Measurements from ENCODE around the gene SIL1. TPM values are rescaled to one million over a fixed set of nuclear protein-coding genes. Genes with fewer than 3 reads are reported as not detected.

The SIL1 gene
- total and polyA plus RNA-seq, 9 of the 15 experiments (the other 6 are each of a cell fraction or from before 2014, with no cell fraction given), result 1.3 to 30.5 (median 18.1) TPM

DNA sequence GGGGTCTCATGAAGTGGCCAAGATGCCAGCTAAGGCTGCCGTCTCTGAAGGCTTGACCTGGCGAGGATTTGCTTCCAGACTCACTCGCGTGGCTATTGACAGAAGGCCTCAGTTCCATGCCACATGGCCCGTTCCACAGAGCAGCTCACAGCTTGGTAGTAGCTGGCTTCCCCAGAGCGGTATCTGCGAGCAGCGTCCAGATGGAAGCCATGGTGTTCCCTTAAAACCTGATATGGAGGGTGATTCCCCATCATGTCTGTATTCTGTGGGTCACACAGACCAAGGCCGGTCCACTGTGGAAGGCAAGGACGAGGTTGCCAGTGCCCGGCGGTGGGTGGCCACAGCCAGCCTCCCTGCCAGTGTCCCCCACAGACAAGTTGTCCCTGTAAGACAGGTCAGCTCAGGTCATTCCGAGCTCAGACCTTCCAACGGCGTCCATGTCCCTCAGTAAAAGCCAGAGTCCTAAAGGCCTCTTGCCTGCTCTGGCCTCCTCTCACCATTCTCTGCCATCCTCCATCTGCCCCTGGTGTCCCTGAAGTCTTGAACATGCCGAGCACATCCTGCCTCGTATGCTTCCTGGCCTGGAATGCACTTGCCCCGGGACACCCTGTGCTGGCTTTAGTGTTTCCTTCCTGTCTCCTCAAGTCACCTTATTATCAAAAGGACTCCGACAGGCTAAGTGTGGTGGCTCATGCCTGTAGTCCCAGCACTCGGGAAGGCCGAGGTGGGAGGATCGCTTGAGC is 261.8 kb downstream of the SIL1 start (continued):
- TF ChIP-seq POLR2G (IDR thresholded peaks at IDR 0.05; ENCODE audit: low read depth, low read length) (peak; percentile 52; the same call in 1 of the 2 replicates), MAFG (tag; conservative IDR thresholded peaks at IDR 0.05) (no peak), SIX5 (IDR thresholded peaks at IDR 0.05; ENCODE audit: borderline replicate concordance in 1 of 2, insufficient read depth in 1 of 2, low read depth in 1 of 2, low read length in 2 of 2) (no peak), YBX1 (IDR thresholded peaks at IDR 0.05) (no peak), POLR3G (IDR thresholded peaks at IDR 0.05; ENCODE audit: extremely low read depth, insufficient read length, insufficient replicate concordance) (no peak), CEBPG (CRISPR knock-in tag; IDR thresholded peaks at IDR 0.05) (no peak), CEBPG (tag; conservative IDR thresholded peaks at IDR 0.05 in 1 of 2, IDR thresholded peaks at IDR 0.05 in 1 of 2) (no peak), ZNF717 (CRISPR knock-in tag; IDR thresholded peaks at IDR 0.05) (no peak), POLR2AphosphoS2 (IDR thresholded peaks at IDR 0.05; ENCODE audit: low read length) (0 out of 2 replicates have a peak, but pooled peaks have one; percentile 36)
- TF ChIP-seq, protein P1, sequence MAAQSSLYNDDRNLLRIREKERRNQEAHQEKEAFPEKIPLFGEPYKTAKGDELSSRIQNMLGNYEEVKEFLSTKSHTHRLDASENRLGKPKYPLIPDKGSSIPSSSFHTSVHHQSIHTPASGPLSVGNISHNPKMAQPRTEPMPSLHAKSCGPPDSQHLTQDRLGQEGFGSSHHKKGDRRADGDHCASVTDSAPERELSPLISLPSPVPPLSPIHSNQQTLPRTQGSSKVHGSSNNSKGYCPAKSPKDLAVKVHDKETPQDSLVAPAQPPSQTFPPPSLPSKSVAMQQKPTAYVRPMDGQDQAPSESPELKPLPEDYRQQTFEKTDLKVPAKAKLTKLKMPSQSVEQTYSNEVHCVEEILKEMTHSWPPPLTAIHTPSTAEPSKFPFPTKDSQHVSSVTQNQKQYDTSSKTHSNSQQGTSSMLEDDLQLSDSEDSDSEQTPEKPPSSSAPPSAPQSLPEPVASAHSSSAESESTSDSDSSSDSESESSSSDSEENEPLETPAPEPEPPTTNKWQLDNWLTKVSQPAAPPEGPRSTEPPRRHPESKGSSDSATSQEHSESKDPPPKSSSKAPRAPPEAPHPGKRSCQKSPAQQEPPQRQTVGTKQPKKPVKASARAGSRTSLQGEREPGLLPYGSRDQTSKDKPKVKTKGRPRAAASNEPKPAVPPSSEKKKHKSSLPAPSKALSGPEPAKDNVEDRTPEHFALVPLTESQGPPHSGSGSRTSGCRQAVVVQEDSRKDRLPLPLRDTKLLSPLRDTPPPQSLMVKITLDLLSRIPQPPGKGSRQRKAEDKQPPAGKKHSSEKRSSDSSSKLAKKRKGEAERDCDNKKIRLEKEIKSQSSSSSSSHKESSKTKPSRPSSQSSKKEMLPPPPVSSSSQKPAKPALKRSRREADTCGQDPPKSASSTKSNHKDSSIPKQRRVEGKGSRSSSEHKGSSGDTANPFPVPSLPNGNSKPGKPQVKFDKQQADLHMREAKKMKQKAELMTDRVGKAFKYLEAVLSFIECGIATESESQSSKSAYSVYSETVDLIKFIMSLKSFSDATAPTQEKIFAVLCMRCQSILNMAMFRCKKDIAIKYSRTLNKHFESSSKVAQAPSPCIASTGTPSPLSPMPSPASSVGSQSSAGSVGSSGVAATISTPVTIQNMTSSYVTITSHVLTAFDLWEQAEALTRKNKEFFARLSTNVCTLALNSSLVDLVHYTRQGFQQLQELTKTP (IDR thresholded peaks at IDR 0.05; ENCODE audit: low read depth in 1 of 2, partially characterized antibody in 2 of 2), result no peak
- TF ChIP-seq, protein P2, sequence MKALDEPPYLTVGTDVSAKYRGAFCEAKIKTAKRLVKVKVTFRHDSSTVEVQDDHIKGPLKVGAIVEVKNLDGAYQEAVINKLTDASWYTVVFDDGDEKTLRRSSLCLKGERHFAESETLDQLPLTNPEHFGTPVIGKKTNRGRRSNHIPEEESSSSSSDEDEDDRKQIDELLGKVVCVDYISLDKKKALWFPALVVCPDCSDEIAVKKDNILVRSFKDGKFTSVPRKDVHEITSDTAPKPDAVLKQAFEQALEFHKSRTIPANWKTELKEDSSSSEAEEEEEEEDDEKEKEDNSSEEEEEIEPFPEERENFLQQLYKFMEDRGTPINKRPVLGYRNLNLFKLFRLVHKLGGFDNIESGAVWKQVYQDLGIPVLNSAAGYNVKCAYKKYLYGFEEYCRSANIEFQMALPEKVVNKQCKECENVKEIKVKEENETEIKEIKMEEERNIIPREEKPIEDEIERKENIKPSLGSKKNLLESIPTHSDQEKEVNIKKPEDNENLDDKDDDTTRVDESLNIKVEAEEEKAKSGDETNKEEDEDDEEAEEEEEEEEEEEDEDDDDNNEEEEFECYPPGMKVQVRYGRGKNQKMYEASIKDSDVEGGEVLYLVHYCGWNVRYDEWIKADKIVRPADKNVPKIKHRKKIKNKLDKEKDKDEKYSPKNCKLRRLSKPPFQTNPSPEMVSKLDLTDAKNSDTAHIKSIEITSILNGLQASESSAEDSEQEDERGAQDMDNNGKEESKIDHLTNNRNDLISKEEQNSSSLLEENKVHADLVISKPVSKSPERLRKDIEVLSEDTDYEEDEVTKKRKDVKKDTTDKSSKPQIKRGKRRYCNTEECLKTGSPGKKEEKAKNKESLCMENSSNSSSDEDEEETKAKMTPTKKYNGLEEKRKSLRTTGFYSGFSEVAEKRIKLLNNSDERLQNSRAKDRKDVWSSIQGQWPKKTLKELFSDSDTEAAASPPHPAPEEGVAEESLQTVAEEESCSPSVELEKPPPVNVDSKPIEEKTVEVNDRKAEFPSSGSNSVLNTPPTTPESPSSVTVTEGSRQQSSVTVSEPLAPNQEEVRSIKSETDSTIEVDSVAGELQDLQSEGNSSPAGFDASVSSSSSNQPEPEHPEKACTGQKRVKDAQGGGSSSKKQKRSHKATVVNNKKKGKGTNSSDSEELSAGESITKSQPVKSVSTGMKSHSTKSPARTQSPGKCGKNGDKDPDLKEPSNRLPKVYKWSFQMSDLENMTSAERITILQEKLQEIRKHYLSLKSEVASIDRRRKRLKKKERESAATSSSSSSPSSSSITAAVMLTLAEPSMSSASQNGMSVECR (CRISPR knock-in tag; IDR thresholded peaks at IDR 0.05), result no peak
- TF ChIP-seq, protein P3, sequence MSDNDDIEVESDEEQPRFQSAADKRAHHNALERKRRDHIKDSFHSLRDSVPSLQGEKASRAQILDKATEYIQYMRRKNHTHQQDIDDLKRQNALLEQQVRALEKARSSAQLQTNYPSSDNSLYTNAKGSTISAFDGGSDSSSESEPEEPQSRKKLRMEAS (CRISPR knock-in tag; IDR thresholded peaks at IDR 0.05), result no peak
- TF ChIP-seq, protein P4, sequence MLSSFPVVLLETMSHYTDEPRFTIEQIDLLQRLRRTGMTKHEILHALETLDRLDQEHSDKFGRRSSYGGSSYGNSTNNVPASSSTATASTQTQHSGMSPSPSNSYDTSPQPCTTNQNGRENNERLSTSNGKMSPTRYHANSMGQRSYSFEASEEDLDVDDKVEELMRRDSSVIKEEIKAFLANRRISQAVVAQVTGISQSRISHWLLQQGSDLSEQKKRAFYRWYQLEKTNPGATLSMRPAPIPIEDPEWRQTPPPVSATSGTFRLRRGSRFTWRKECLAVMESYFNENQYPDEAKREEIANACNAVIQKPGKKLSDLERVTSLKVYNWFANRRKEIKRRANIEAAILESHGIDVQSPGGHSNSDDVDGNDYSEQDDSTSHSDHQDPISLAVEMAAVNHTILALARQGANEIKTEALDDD (IDR thresholded peaks at IDR 0.05), result no peak
